K562 (cell line): ENCODE data around the gene CYB561A3. TPM values are rescaled to one million over a fixed set of nuclear protein-coding genes. Genes with fewer than 3 reads are reported as not detected.

ENCODE experiments used
- ATAC-seq: fragments of 200-7000 bp; cut with Tn5 transposase; 3 replicates; pipeline ENCODE4 v1.9.1; 2020; ENCODE audit warnings: moderate library complexity
- BruUV-seq: library from RNA; stranded (reverse); fragments of 400-500 nt; replicated peaks from 2 replicates; lab custom pipeline; 2021; lab: Mats Ljungman, UMichigan
- CTCF ChIA-PET: fragments of 300-600 bp; formaldehyde crosslinking; extraction: SDS; loops from one replicate; lab custom pipeline; 2021; ENCODE audit warnings: low intra/inter-chr PET ratio; lab: Yijun Ruan, JAX
- POLR2A ChIA-PET: fragments of 300-600, 350-650 bp; sonication (Branson Sonifier 250); formaldehyde crosslinking; extraction: SDS; loops from one replicate; lab custom pipeline; 2021; ENCODE audit warnings: antibody characterized with exemption, inconsistent platforms; lab: Yijun Ruan, JAX
- DNase-seq, 4 experiments: peaks; one replicate each; pipeline versions ENCODE4 v3.0.0 to v3.0.0-alpha.2; 2011 to 2018; ENCODE audit warnings: low spot score in 3 of 4, mixed read lengths in 3 of 4; ENCODE audit errors: extremely low read depth in 1 of 4
- FAIRE-seq: peaks from 2 replicates; lab custom pipeline; 2011; peaks lifted over from hg19 to GRCh38; lab: Jason Lieb, UNC
- H2AFZ ChIP-seq: 2 replicates; pipeline ENCODE4 v1.6.0; 2011; ENCODE audit warnings: low read depth, low read length, control low read depth, inconsistent platforms
- H3K27ac ChIP-seq: fragments of 200-600 bp; 3 replicates; pipeline ENCODE4 v1.8.0; 2011; ENCODE audit warnings: low read depth, mild to moderate bottlenecking, control low read depth, inconsistent platforms, low read length, moderate library complexity, mixed read lengths; ENCODE audit errors: extremely low read depth
- H3K27me3 ChIP-seq, 2 experiments: fragments of 300-600 bp in 1 of 2; 2 replicates in 1 of 2; 3 replicates in 1 of 2; pipeline versions ENCODE4 v1.6.0 to v1.8.0; 2011; ENCODE audit warnings: inconsistent platforms in 2 of 2, low read length in 2 of 2, mild to moderate bottlenecking in 1 of 2, mixed read lengths in 1 of 2, moderate library complexity in 1 of 2; ENCODE audit not compliant: control insufficient read depth in 2 of 2, insufficient read depth in 2 of 2
- H3K36me3 ChIP-seq: fragments of 300-600 bp; 3 replicates; pipeline ENCODE4 v1.8.0; 2011; ENCODE audit warnings: mild to moderate bottlenecking, low read length, inconsistent platforms; ENCODE audit not compliant: control insufficient read depth, insufficient read depth
- H3K4me1 ChIP-seq, 2 experiments: fragments of 200-600 bp in 1 of 2; replicated peaks in 1 of 2; 2 replicates in 1 of 2; 3 replicates in 1 of 2; pipeline versions ENCODE4 v1.5.1 to v1.8.0; 2011; ENCODE audit warnings: inconsistent platforms in 2 of 2, low read length in 2 of 2, mild to moderate bottlenecking in 1 of 2, mixed read lengths in 1 of 2, moderate library complexity in 1 of 2; ENCODE audit not compliant: control insufficient read depth in 2 of 2, insufficient read depth in 2 of 2
- H3K4me2 ChIP-seq: 2 replicates; pipeline ENCODE4 v1.6.1; 2011; ENCODE audit warnings: low read length, control low read depth, inconsistent platforms, mixed read lengths; ENCODE audit not compliant: insufficient read depth
- H3K4me3 ChIP-seq: fragments of 200-600 bp; sonication (generic), shearing (Covaris generic); 2 replicates; pipeline ENCODE4 v1.5.1; 2016; ENCODE audit warnings: control low read depth, inconsistent platforms
- H3K79me2 ChIP-seq: fragments of 200-600 bp; 3 replicates; pipeline ENCODE4 v1.8.0; 2011; ENCODE audit warnings: low read length, inconsistent platforms; ENCODE audit not compliant: control insufficient read depth, insufficient read depth
- H3K9ac ChIP-seq, 2 experiments: 2 replicates each; pipeline versions ENCODE4 v1.6.0 to v1.6.1; 2011; ENCODE audit warnings: low read depth in 2 of 2, low read length in 2 of 2, control low read depth in 1 of 2, inconsistent platforms in 1 of 2, mild to moderate bottlenecking in 1 of 2, mixed read lengths in 1 of 2; ENCODE audit not compliant: insufficient read depth in 1 of 2
- H3K9me1 ChIP-seq: one replicate; pipeline ENCODE4 v1.6.0; 2011; ENCODE audit warnings: inconsistent platforms, mild to moderate bottlenecking, low read length, moderate library complexity; ENCODE audit not compliant: control insufficient read depth, insufficient read depth
- H3K9me3 ChIP-seq: replicated peaks from 2 replicates; pipeline ENCODE4 v1.5.1; 2011; ENCODE audit warnings: low read depth, low read length, inconsistent platforms; ENCODE audit not compliant: control insufficient read depth, insufficient read depth
- H4K20me1 ChIP-seq: replicated peaks from 2 replicates; pipeline ENCODE4 v1.6.1; 2011; ENCODE audit warnings: low read length, inconsistent platforms, mixed read lengths; ENCODE audit not compliant: control insufficient read depth, insufficient read depth
- IRF2 ChIP-seq: sonication (generic); formaldehyde crosslinking; IDR thresholded peaks from 2 replicates; pipeline ENCODE4 v1.8.1; 2022; ENCODE audit warnings: mild to moderate bottlenecking, missing genetic modification reagents
- POLR2G ChIP-seq: fragments of 200-400 bp; formaldehyde crosslinking; IDR thresholded peaks from 2 replicates; pipeline ENCODE4 v1.6.1; 2017; ENCODE audit warnings: low read depth, mild to moderate bottlenecking, antibody characterized with exemption, low read length, moderate library complexity
- ZNF197 ChIP-seq: fragments of 200-800 bp; sonication (Bioruptor generic); IDR thresholded peaks from 2 replicates; pipeline ENCODE4 v1.6.1; 2016; ENCODE audit warnings: low read depth, missing genetic modification characterization, missing compliant biosample characterization
- WGBS: fragments of 100-300 bp; shearing (Covaris generic); methylation state at CpG from one replicate; pipeline ENCODE4 v1.1.6; 2016; ENCODE audit warnings: low coverage, mixed read lengths; ENCODE audit not compliant: insufficient coverage; ENCODE audit errors: missing lambda C conversion rate; 5-methylcytosine and 5-hydroxymethylcytosine counted together
- in situ Hi-C: fragments of 300-500 bp; cut with MboI; formaldehyde crosslinking; loops from 4 replicates; pipeline ENCODE4 v1.15.0; 2018; ENCODE audit warnings: inconsistent platforms, mixed read lengths
- intact Hi-C: fragments of 100-400 bp; cut with micrococcal nuclease; formaldehyde crosslinking; loops from 2 replicates; pipeline ENCODE4 v1.14.2; 2022
- polyA plus RNA-seq, 8 experiments: library from polyadenylated mRNA; depleted of rRNA in 4 of 8; stranded (reverse) in 5 of 8; unstranded in 3 of 8; fragments of >200 nt; fragmentation: Nextera tagmentation in 2 of 8; fragmentation: Illumina TruSeq in 1 of 8; extraction: Ambion mirVana in 2 of 8; extraction: Trizol in 1 of 8; gene quantifications; 2 replicates each; pipeline versions ENCODE4 v1.2.1 to v1.2.3, GENCODE V29; 2011 to 2014; ENCODE audit warnings: inconsistent platforms in 1 of 8, missing spikeins in 1 of 8
- total RNA-seq, 7 experiments: library from RNA; depleted of rRNA in 6 of 7; stranded (reverse); fragments of >200 nt in 6 of 7; fragmentation: Illumina TruSeq in 2 of 7; extraction: Trizol in 2 of 7; gene quantifications; 2 replicates each; pipeline versions ENCODE4 v1.2.1 to v1.2.3, GENCODE V29; 2011 to 2021; ENCODE audit warnings: low replicate concordance in 1 of 7
- TF ChIP-seq, protein P1 (sequence below), 3 experiments: IDR thresholded peaks in 2 of 3; conservative IDR thresholded peaks in 1 of 3; 2 replicates each; pipeline ENCODE4 v1.5.1; 2011 to 2012; ENCODE audit warnings: low read length in 3 of 3, mild to moderate bottlenecking in 3 of 3, control low read depth in 2 of 3, improper control_type of control experiment in 1 of 3, inconsistent platforms in 1 of 3, low read depth in 1 of 3, mixed read lengths in 1 of 3, moderate library complexity in 1 of 3; ENCODE audit not compliant: insufficient read depth in 2 of 3
- TF ChIP-seq, protein P2 (sequence below): fragments of 250-450 bp; sonication (Bioruptor Pico); IDR thresholded peaks from 2 replicates; pipeline ENCODE4 v1.4.0; 2020; ENCODE audit warnings: mild to moderate bottlenecking, moderate library complexity, borderline replicate concordance
- TF ChIP-seq, protein P3 (sequence below), 2 experiments: fragments of 450-650 bp; formaldehyde crosslinking in 1 of 2; IDR thresholded peaks; 2 replicates each; pipeline versions ENCODE4 v1.4.0 to v1.6.1; 2014 to 2020; ENCODE audit warnings: mild to moderate bottlenecking in 2 of 2, borderline replicate concordance in 1 of 2, low read depth in 1 of 2

The CYB561A3 gene
- total and polyA plus RNA-seq, 9 of the 15 experiments (the other 6 are each of a cell fraction or from before 2014, with no cell fraction given), result 29.2 to 78.9 (median 37.9) TPM

DNA sequence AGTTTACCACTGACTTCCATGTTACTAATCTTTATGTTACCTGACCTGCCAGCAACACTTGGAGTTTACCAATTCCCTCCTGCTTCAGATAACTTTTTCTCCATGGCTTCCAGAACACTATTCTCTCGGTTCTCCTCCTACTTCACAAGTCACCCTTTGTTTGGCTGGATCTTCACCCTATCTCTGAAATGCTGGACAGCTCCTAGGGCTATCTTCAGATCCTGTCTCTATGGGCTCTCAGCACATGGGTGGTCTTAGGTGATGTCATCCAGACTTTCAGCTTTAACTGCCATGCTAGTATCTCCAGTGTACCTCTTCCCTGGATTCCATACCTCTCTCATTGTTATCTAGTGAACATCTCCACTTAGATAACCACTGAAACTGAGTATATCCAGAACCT is 54.3 kb downstream of the CYB561A3 start:
- Histone ChIP-seq H2AFZ (no peak overlapping the region), H3K36me3 (peaks cover 98% of the 10 kb centered on the region), H3K9ac (no peak overlapping the region), H3K9me3 (no peaks in the 10 kb centered on the region), H3K9me1 (peaks cover 3% of the 10 kb centered on the region), H3K79me2 (no peaks in the 10 kb centered on the region), H4K20me1 (no peaks in the 10 kb centered on the region), H3K4me3 (no peak overlapping the region), H3K4me2 (no peak overlapping the region), H3K27me3 (no peaks in the 10 kb centered on the region), H3K4me1 (no peaks in the 10 kb centered on the region), H3K27ac (no peak overlapping the region)
- 80% methylated on average over 1 of the region's 1 CpG for WGBS
- POLR2A ChIA-PET, result interaction anchor here (0.9 to 4.6 kb wide), 2 partner anchors 9 to 60 kb away, joined by 4 to 25 read pairs; no protein-coding TSS in a partner anchor
- FAIRE-seq (no peak), ATAC-seq (no peak), DNase-seq (no peak)
- intact Hi-C loops, result no loop called here
- CTCF ChIA-PET, result no interaction called here
- no TSS peak for BruUV-seq
- no peak for TF ChIP-seq IRF2 (CRISPR knock-in tag)
- no peak for TF ChIP-seq POLR2G
- TF ChIP-seq, protein P1, sequence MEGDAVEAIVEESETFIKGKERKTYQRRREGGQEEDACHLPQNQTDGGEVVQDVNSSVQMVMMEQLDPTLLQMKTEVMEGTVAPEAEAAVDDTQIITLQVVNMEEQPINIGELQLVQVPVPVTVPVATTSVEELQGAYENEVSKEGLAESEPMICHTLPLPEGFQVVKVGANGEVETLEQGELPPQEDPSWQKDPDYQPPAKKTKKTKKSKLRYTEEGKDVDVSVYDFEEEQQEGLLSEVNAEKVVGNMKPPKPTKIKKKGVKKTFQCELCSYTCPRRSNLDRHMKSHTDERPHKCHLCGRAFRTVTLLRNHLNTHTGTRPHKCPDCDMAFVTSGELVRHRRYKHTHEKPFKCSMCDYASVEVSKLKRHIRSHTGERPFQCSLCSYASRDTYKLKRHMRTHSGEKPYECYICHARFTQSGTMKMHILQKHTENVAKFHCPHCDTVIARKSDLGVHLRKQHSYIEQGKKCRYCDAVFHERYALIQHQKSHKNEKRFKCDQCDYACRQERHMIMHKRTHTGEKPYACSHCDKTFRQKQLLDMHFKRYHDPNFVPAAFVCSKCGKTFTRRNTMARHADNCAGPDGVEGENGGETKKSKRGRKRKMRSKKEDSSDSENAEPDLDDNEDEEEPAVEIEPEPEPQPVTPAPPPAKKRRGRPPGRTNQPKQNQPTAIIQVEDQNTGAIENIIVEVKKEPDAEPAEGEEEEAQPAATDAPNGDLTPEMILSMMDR (IDR thresholded peaks at IDR 0.05 in 2 of 3, conservative IDR thresholded peaks at IDR 0.05 in 1 of 3; ENCODE audit: insufficient read depth in 2 of 3, low read depth in 1 of 3, low read length in 3 of 3), result no peak
- TF ChIP-seq, protein P2, sequence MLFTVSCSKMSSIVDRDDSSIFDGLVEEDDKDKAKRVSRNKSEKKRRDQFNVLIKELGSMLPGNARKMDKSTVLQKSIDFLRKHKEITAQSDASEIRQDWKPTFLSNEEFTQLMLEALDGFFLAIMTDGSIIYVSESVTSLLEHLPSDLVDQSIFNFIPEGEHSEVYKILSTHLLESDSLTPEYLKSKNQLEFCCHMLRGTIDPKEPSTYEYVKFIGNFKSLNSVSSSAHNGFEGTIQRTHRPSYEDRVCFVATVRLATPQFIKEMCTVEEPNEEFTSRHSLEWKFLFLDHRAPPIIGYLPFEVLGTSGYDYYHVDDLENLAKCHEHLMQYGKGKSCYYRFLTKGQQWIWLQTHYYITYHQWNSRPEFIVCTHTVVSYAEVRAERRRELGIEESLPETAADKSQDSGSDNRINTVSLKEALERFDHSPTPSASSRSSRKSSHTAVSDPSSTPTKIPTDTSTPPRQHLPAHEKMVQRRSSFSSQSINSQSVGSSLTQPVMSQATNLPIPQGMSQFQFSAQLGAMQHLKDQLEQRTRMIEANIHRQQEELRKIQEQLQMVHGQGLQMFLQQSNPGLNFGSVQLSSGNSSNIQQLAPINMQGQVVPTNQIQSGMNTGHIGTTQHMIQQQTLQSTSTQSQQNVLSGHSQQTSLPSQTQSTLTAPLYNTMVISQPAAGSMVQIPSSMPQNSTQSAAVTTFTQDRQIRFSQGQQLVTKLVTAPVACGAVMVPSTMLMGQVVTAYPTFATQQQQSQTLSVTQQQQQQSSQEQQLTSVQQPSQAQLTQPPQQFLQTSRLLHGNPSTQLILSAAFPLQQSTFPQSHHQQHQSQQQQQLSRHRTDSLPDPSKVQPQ (CRISPR knock-in tag), result no peak
- TF ChIP-seq, protein P3, sequence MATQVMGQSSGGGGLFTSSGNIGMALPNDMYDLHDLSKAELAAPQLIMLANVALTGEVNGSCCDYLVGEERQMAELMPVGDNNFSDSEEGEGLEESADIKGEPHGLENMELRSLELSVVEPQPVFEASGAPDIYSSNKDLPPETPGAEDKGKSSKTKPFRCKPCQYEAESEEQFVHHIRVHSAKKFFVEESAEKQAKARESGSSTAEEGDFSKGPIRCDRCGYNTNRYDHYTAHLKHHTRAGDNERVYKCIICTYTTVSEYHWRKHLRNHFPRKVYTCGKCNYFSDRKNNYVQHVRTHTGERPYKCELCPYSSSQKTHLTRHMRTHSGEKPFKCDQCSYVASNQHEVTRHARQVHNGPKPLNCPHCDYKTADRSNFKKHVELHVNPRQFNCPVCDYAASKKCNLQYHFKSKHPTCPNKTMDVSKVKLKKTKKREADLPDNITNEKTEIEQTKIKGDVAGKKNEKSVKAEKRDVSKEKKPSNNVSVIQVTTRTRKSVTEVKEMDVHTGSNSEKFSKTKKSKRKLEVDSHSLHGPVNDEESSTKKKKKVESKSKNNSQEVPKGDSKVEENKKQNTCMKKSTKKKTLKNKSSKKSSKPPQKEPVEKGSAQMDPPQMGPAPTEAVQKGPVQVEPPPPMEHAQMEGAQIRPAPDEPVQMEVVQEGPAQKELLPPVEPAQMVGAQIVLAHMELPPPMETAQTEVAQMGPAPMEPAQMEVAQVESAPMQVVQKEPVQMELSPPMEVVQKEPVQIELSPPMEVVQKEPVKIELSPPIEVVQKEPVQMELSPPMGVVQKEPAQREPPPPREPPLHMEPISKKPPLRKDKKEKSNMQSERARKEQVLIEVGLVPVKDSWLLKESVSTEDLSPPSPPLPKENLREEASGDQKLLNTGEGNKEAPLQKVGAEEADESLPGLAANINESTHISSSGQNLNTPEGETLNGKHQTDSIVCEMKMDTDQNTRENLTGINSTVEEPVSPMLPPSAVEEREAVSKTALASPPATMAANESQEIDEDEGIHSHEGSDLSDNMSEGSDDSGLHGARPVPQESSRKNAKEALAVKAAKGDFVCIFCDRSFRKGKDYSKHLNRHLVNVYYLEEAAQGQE (IDR thresholded peaks at IDR 0.05; ENCODE audit: borderline replicate concordance), result peak; percentile 66
- TF ChIP-seq, protein P3 (CRISPR knock-in tag; IDR thresholded peaks at IDR 0.05; ENCODE audit: low read depth), result no peak
- no peak for TF ChIP-seq ZNF197 (CRISPR knock-in tag)
- in situ Hi-C loops, result no loop called here
